Putamen (tissue), 1 donor: ENCODE measurements around the gene ALKBH2.
A peak's percentile ranks its signal among the peaks of the same experiment; 100 is the strongest.
"Not testable (repeated sequence)": the region's sequence is repeated elsewhere in the genome, so short reads cannot be mapped to it uniquely, and the experiment has no call there.

Experiments
- DNase-seq: peaks from one replicate; pipeline ENCODE4 v3.0.0-alpha.2; 2016; ENCODE audit warnings: low spot score

The ALKBH2 gene

DNA sequence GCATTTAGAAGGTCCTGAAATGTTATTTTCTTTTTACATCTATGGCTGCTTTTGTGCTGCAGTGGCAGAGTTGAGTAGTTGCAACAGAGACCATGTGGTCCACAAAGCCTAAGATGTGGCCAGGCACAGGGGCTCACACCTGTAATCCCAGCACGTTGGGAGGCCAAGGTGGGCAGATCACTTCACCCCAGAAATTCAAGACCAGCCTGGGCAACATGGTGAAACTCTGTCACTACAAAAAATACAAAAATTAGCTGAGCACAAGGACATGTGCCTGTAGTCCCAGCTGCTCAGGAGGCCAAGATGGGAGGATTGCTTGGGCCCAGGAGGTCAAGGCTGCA is 27.4 kb downstream of the ALKBH2 start:
- DNase-seq, result no peak

- DNase-seq, result no peak
Observed at GRCh38 chr12:109065154-109065852, 28.0 kb downstream of the ALKBH2 start.

GRCh38 chr12:109064143-109064542 is 29.1 kb downstream of the ALKBH2 start:
- no peak for DNase-seq

DNA sequence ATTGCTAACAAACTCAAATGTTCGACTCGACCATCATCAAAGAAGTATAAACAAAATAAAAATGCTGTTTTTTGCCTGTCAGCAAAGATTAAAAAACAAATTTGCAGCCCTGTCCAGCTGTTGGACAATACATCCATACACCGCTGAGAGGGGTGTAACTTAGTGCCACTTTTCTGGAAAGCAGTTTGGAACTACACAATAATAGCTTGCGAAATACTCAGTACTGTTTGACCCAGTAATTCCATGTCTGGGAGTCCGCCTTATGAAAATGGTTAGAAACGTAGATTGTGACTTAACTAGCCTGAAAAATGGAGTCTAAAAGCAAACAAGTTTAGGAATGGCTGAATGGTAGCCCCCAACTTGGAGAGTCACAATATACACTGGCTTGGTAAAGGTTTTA is 34.5 kb downstream of the ALKBH2 start:
- no peak for DNase-seq

GRCh38 chr12:109057376-109057775 is 35.9 kb downstream of the ALKBH2 start:
- DNase-seq, result peak; percentile 65

DNA sequence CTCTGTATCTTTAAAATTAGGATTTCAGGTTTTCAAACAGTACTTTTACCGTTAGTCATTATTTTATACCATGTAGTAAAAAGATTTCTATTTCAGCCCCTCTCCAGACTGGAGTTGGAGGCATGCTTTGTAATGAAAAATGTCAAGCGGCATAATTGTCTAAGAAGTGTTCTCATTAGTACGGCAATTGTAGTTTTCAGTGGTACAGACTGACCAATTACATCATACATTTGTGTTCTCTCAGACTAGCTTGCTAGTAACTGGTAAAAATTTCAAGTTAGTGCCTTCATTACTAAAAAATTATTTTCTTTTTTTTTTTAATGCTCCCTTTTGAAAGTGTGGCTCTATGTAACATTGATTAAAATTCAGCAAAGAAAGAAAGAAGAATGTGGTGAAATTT is 36.4 kb downstream of the ALKBH2 start:
- peak; percentile 58 for DNase-seq

GRCh38 chr12:109054520-109054919 is 38.8 kb downstream of the ALKBH2 start:
- DNase-seq, result no peak

- DNase-seq, result not testable (repeated sequence)
Observed at GRCh38 chr12:109054124-109054513, 39.2 kb downstream of the ALKBH2 start.

DNA sequence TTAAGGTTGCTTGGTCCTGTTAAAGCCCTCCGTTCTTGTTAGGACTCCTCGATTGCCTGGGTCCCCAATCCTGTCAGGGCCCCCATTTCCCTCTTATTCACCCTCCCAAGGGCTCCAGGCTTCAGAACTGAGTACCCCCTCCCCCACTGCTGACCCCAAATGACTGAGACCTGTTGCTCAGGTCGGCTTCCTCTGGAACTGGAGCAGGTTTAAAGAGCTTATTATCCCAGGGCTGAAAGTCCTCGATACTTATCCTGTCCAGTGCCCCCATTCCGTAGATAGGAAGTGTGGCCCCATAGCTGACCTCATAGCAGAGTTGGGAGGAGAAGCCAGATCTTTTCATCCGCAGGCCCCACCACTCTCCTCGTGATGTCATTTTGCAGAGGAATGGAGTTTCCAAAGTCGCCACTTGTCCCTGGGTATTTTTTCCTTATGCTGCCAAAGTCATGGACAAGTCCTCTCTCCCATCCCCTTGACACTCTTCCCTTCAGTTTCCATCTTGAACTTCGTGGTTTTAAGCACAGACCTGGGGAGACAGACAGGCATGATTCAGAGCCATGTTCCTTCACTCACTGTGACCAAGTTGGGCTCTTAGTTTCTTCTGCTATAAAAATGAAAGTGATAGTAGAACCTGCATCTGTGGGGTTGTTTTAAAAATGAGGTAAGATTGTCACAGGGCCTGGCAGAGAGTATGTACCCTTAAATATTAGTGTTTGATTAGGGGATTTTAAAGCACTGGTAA is 39.7 kb downstream of the ALKBH2 start:
- no peak for DNase-seq

DNA sequence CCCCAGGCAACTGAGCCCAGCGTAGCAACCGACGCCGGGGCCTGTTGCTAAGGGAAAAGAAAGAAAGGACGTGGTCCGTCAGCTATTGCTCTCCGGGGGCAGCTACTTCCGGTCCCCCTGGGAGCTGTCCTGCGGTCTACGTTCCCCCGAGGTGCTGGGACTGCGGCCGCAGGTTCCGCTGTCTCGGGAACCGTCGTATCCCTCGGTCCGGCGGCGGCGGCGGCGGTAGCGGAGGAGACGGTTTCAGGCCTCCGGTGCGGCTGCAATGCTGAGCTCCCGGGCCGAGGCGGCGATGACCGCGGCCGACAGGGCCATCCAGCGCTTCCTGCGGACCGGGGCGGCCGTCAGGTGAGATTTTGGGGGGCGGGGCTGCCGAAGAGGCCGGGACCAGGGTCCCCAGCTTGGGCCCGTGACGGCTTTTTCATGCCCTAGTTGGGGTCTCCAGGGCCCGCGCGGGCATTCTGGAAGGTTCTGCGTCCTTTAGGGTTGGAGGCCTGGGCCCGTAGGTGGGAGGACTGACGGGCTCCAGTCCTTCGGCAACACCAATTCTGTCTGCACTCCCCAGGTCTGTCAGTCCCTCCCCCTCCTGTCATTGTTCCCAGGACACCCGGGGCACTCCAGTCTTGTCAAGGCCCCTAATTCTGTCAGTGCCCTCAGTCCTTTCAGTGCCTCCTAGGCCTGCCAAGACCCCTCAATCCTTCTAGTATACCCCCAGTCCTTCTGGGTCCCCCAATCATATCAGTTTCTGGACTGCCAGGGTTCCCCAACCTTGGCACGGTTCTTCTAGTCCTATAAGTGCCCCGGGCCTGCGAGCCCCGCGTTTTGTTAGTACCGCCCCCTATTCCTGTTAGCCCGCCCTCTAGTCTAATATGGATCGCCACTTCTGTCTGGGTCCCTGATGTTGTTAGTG is 40.6 kb downstream of the ALKBH2 start, which contains the start of gene USP30:
Gene USP30, plus strand, starts transcription at position 163 of the 910 bp plus-strand sequence. Its CDS starts 103 bp downstream, at position 266.
- peak; percentile 88 for DNase-seq

DNA sequence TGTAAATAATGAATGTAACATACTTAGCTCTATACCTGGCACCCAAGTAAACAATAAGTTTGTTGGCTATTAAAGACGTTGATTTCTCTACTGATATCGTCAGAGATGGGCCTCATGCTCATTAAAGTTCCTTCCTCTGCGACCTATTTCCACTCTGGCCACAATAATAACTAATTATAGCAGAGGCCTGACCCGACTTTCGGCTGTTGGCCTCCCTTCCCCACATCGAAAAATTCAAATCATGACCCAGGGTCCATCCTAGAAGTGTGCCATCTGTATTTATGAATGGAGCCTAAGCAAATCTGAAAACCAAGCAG is 41.2 kb downstream of the ALKBH2 start:
- DNase-seq, result no peak

- DNase-seq, result not testable (repeated sequence)
Observed at GRCh38 chr12:109049794-109050193, 43.5 kb downstream of the ALKBH2 start.

DNA sequence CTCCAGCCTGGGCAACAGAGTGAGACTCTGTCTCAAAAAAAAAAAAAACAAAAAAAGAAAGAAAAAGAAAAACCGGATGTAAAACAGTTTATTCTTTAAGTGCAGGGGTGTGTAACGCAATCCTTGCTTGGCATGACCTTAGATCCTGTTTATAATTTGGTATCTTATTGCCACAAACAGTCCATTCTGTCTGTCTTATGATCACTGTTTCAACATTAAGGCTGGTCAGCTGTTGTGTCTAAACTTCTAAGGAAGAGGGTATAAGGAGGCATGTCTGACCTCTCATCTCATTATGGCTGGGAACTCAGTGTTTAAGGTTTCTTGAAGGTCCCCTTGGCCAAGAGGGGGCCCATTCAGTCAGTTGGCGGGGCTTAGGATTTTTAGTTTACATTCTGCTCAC is 44.6 kb downstream of the ALKBH2 start:
- not testable (repeated sequence) for DNase-seq

GRCh38 chr12:109047081-109047805 is 46.0 kb downstream of the ALKBH2 start:
- no peak for DNase-seq

DNA sequence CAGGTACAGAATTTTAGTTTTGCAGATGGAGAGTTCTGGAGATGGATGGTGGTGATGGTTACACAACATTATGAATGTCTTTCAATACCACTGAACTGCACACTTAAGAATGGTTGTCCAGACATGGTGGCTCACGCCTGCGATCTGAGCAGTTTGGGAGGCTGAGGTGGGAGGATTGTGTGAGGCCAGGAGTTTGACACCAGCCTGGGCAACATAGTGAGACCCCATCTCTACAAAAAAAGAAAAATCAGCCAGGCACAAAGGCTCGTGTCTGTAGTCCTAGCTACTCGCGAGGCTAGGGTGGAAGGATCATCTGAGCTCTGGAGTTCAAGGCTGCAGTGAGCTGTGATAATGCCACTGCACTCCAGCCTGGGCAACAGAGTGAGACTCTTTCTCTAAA is 49.0 kb downstream of the ALKBH2 start:
- DNase-seq, result no peak
